Measurements from ENCODE around the gene ITGAL. TPM values are rescaled to one million over a fixed set of nuclear protein-coding genes. Genes with fewer than 3 reads are reported as not detected.

Gene ITGAL
- total RNA-seq: not detected in 2 replicates

GRCh38 chr16:30472328-30472942 lies at the start of gene ITGAL:
Gene ITGAL (plus strand): TSS chr16:30472742. CDS start chr16:30472838, 96 bp downstream.

GRCh38 chr16:30429678-30430427 lies 42.7 kb upstream of the ITGAL start, which contains the start of gene DCTPP1:
Gene DCTPP1 (minus strand): TSS chr16:30430030. CDS start chr16:30429980, 50 bp downstream.

GRCh38 chr16:30445408-30446202 lies 26.9 kb upstream of the ITGAL start, which contains the start of gene SEPHS2:
Gene SEPHS2 (minus strand): TSS chr16:30445874. CDS start chr16:30445727, 147 bp downstream.

GRCh38 chr16:30526137-30526822 lies 53.7 kb downstream of the ITGAL start, which contains the start of gene ZNF768:
Gene ZNF768 (minus strand): TSS chr16:30526566. CDS start chr16:30526413, 153 bp downstream.

GRCh38 chr16:30534368-30535105 lies 62.0 kb downstream of the ITGAL start, which contains the start of gene ZNF747:
Gene ZNF747 (minus strand): TSS chr16:30534858. CDS start chr16:30534679, 179 bp downstream.

GRCh38 chr16:30557957-30558788 lies 85.6 kb downstream of the ITGAL start, which contains the start of gene ZNF764:
Gene ZNF764 (minus strand): TSS chr16:30558374. CDS start chr16:30558182, 192 bp downstream.

GRCh38 chr16:30571445-30572322 lies 99.1 kb downstream of the ITGAL start, which contains the start of gene ZNF688:
Gene ZNF688 (minus strand): TSS chr16:30571714. CDS start chr16:30571629, 85 bp downstream.

Small RNA genes lying within 50 kb of the gene (small RNA-seq; reads per million reads assigned to genes)
- gene MIR4518 (not detected), gene RF00019 (not detected), gene RNU7-61P (not detected)

Other genes with a start within 250 kb of the ITGAL start
- 0.96 and 3.6 TPM in 2 replicates for gene NPIPB13, start 224.3 kb upstream of the ITGAL start, total RNA-seq
- 40.5 and 43.7 TPM in 2 replicates for gene CD2BP2, start 117.4 kb upstream of the ITGAL start, total RNA-seq
- gene TBC1D10B, start 102.2 kb upstream of the ITGAL start, total RNA-seq: 45.6 and 48.0 TPM in 2 replicates
- gene MYL11, start 97.9 kb upstream of the ITGAL start, total RNA-seq: not detected in 2 replicates
- gene SEPTIN1, start 90.2 kb upstream of the ITGAL start, total RNA-seq: not detected in 2 replicates
- 18.9 and 30.4 TPM in 2 replicates for gene ZNF48, start 77.3 kb upstream of the ITGAL start, total RNA-seq
- 9.3 and 14.7 TPM in 2 replicates for gene ZNF771, start 65.1 kb upstream of the ITGAL start, total RNA-seq
- gene DCTPP1, start 42.7 kb upstream of the ITGAL start, total RNA-seq: 39.8 and 51.2 TPM in 2 replicates
- 10.8 and 12.1 TPM in 2 replicates for gene SEPHS2, start 26.9 kb upstream of the ITGAL start, total RNA-seq
- gene ZNF768, start 53.8 kb downstream of the ITGAL start, total RNA-seq: 25.3 and 32.0 TPM in 2 replicates
- gene ZNF747, start 62.1 kb downstream of the ITGAL start, total RNA-seq: 9.5 and 11.7 TPM in 2 replicates
- 10.5 and 10.6 TPM in 2 replicates for gene ZNF764, start 85.6 kb downstream of the ITGAL start, total RNA-seq
- gene ZNF688, start 99.0 kb downstream of the ITGAL start, total RNA-seq: 5.2 and 6.2 TPM in 2 replicates
- 12.7 and 13.0 TPM in 2 replicates for gene ZNF785, start 113.0 kb downstream of the ITGAL start, total RNA-seq
- gene ZNF689, start 137.6 kb downstream of the ITGAL start, total RNA-seq: 7.2 and 7.9 TPM in 2 replicates
- 11.4 and 15.7 TPM in 2 replicates for gene PRR14, start 178.2 kb downstream of the ITGAL start, total RNA-seq
- 31.4 and 40.1 TPM in 2 replicates for gene FBRS, start 185.7 kb downstream of the ITGAL start, total RNA-seq
- gene SRCAP, start 226.4 kb downstream of the ITGAL start, total RNA-seq: 30.4 and 31.7 TPM in 2 replicates